HG03558 (cell line): ENCODE results near the gene PDE8B.
"Not testable (repeated sequence)": the region's sequence is repeated elsewhere in the genome, so short reads cannot be mapped to it uniquely, and the experiment has no call there.

Experiments
- ATAC-seq: cut with Tn5 transposase; IDR thresholded peaks from one replicate; pipeline ENCODE4 v1.9.1; 2021; ENCODE audit warnings: moderate number of reproducible peaks; ENCODE audit not compliant: unreplicated experiment; ENCODE audit errors: extremely low read depth

Gene PDE8B

DNA sequence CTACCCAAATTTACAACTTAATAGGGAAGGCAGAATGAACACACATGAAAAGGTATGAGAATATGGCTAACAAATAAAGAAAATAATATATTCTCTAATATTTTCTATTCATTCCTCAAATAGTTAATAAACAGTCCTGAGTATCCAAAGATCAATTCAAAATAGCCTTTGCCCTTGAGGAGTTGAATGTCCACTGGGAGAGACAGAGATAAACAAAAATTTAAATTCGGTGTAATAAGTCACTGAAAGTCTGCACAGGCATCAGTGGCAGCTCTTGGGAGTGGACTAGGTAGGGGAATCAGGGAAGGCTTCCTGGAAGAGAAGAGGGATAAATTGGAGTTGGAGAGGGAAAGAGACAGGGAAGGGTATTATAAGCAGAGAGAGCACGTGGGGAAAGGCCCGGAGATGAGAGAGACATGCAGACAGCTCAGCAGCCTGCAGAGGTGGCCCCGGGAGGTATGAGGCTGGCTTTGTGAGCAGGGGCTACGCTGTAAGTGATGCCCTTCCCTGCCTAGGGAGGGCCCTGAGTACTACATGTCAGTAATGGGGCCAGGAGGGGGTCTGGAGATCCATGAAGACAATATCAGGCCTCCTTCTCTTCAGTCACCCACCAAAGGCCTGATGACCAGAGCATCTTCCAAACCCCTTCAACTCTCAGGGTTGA is 137.1 kb downstream of the PDE8B start:
- no peak for ATAC-seq

DNA sequence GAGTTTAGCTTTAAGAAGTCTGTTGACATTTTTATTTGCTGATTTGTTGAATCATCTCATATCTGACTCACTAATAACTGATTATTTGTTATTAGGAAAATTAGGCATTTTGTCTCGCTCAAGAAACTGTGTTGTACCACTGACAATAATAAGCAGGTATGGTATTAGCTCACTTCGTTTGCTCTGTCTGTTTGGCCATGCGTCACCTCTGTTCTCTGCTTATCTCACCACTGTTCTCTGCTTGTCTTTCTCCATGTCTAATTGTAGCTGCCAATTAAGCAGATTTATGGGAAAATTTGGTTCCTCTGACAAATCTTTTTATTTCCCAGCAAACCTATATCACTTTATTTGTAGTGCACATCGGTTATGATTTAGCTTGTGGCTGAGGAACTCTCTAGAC is 142.8 kb downstream of the PDE8B start:
- ATAC-seq = no peak

DNA sequence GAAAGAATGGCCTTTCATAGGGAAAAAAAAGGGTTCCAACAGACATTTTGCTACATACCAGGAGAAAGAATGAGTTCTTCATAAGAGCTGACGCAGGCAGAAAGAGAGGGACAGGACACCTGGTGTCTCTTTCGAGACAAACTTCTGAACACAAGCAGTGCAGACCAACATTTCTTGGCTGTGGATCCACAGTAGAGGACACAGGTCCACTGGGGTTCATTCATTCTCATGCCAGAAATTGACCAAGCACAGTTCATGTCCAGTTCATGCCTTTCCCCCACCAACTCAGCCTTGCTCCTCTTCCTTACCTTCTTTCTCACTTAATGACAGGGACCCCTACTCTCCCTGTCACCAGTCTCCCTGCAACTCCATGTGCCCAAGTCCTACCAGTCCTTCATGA is 144.0 kb downstream of the PDE8B start:
- ATAC-seq = no peak

DNA sequence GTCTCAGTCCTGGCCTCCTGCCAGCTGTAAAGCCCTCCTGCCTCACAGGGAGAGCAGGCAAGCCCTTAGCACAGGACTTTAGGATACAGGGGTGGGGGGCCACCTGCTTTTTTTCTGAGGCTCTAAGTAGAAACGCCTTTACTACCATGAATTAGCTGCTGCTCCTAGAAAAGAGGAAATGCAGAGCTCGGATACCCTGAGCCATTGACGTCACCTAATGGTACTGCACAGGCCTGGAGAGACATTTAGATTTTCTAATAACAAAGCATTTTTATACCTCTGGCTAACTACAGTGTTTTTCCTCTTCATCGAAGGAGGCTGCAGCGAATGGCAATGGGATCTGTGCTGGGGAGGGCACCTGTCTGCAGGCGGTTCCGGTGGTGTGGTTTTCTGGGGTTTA is 144.6 kb downstream of the PDE8B start:
- no peak for ATAC-seq

DNA sequence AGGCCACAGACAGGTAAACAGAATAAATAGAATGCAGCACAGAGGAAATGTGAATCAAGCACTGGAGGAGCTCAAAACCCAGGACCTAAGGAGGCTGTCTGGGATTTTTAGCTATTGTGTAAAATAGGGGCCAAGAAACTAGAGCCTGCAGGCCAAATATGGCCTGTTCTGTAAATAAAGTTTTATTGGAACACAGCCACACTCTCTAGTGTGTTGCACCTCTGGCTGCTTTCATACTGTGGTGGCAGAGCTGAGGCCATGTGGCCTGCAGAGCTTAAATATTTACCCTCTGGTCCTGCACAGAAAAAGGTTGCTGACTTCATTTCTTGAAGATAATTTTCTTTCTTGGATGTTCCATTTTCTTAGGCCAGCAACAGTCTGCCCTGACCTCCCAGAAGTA is 145.3 kb downstream of the PDE8B start:
- ATAC-seq = no peak

DNA sequence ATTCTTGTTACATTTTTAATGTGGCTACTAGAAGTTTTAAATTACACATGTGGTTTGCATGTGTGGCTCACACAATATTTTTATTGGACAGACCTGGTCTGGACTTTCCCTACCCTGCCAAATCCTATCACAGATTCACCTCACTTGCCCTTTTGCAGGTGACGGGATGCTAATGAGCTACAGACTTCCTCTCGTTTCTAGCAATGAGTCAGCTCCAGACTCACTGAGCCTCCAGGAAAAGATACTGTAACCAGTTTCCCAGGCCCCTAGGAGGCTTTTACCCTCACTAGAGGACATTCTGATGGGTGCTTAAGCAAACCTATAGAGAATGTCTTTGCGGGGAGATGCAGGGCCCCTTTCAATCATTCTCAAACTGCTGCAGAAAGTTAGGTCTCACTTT is 146.3 kb downstream of the PDE8B start:
- ATAC-seq = peak; percentile 81

DNA sequence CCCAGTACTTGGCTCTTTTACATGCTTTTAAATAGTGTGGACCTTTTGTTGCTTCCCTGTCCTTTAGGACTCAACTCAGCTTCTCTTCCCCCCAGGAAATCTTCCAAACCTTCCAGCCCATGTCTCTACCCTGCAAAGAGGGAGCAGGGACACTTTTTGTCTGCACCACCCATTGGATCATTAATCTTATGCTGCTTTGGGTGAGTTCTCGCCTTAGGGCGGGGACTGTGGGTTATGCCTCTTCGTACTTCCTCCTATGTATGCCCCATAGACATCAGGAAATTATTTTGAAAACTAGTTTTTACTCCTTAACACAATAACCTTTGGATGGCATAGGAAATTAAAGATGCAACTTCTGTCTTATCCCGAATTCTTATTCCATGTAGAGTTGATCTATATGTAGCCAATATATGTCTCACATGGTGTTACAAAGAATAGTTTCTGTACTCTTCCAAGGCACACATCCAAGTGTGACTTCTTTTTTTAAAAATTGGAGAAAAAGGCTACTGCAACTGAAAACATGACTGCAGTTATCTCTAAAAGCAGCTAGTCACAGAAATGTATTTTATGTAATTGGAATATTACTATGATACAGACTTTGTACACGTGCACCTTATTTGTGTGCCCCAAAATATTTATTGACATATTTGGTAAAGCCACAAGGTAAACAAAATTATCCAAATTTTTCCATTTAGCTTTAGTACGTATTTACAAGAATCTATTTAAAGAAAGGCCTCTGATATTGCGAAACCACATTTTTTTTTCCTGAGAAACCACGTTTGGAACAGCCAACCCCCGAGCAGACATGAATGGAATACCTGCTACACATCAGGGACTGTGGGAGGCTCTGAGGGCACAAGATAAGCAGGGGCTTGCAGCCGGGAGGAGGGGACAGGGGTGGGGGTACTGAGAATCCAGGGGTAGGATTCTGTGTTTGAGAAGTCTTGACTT is 148.1 kb downstream of the PDE8B start:
- no peak for ATAC-seq

DNA sequence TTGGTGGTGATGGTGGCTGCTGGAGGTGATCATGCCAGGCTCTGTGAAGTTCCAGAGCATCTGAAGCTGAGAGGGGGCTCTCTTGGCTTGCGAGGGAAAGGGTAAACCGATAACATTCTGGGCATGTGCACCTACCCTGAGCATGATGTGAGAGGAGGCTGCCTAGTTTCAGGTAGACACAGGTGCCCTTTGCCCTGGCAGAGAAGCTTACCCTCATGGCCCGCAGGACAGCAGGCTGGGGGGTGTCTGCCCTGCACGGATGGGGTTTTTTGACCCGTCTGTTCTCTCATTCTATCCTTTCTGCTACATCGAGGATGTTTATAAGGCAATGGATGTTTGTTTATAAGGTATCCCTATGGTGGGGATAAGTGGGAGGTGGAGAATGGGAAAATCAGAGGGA is 148.8 kb downstream of the PDE8B start:
- no peak for ATAC-seq

DNA sequence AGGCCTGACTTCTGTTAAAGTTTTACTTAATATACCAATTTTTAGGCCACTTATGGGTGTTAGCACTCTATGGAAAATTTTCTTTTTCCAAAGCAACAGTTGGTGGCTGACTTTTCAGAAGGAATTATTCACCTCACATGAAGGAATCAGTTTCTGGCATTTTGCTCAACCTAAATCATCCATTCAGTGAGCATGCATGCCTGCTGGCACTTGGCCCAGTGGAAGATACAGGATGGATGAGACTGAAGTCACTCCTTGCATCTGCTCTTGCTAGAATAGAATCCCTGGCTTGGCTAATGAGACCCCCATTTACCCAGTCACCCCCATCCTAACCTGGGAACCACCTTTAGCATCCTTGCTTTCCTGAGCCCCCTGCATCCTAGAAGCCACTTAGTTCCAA is 149.9 kb downstream of the PDE8B start:
- ATAC-seq = no peak

DNA sequence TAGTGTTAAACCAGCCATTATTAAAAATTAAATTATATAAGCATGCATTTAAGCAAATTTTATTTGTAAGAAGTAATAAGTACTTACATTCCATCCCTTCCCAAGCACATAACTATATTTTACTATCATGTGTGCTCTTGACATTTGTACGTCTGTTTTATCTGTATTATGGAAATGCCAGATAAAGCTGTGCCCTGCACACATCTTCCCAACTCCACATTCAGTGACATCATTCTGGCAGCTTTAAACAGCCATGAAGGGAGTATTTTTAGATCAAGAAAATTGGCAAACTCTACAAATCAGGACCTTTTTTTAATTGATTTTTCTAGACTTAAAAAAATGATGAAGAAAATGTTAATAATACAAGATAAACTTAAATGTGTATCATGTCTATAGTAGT is 150.5 kb downstream of the PDE8B start:
- no peak for ATAC-seq

DNA sequence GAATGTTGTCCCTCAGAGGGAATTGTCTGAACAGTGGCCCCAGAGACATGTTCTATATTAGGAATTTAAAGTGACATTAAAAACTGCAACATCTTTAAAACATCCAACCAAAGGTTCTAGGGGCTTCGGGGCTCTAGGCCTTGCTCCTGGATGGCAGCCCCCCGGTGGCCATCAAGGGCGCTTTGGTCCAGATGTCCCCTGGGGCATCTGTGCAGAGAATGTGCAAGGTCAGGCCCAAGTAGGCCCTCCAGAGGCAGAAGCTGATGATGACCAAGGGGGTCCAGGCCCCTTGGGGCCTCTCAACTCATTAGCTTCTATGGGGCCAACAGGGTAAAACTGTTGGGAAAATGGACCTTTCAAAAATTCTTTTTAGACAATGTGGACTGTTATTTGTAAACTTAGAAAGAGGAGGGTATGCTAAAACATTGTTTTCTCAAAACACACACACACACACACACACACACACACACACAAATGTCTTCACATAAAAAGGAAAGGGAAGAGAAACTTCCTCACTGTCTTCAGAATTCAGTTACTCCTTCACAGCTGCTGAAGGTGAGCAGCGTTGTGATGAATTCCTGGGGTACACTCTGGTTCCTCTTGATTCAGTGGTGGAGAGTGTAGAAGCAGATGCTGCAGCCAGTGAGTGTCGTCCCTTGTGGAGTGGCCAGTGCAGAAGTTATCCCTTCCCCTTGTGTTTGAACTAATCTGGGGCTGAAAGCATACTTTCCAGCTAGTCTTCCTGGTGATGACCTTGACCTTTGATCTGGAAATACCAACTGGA is 156.4 kb downstream of the PDE8B start:
- no peak for ATAC-seq

DNA sequence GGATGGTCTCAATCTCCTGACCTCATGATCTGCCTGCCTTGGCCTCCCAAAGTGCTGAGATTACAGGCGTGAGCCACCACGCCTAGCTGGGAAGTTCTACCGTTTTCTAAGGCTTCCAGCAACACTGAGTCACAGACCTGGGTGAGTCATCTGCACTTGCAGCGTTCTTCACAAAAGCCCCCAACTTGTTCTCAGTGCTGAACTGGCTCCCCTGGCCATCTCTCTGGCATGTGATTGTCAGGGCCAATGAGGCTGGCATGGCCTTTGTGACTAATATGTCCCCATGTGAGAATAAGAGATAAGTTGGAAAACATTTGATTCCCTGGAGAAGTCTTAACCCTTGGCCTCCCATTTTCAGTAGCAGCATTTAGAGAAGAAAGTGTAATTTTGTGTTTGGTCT is 157.3 kb downstream of the PDE8B start:
- ATAC-seq = no peak

DNA sequence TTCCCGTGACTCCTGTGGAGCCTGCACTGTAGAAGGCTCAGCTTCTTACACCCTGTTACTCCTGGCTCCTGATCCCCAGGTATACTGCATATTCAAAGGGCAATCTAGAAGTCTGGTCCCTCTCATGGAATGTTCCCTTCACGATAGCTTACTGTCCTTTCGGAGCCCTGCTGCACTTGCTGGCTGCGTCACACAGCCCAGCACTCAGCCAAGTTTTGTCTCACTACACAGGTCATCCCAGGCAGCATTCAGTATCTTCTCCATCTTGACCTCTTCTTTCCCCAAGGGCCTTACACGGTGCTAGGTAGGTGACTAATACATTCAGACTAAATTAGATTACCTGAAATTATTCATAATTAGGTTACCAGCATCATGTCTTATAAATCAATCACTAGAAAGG is 157.9 kb downstream of the PDE8B start:
- no peak for ATAC-seq

DNA sequence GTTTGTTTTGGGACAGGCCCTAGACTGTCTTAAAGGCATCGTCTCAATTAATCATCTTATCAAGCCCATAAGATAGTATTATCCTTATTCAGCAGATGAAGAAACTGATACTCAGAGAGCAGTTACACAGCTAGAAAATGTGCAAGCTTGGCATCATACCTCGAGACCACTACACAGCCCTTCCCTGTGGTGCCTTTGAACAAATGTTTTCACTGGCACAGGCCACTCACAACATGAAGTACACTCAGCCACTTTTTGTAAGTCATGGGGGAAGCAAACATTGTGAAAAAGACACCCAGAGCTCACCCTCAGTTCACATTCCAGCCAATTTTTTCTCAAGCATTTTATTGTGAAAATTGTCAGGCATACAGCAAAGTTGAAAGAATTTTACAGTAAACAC is 159.1 kb downstream of the PDE8B start:
- no peak for ATAC-seq

DNA sequence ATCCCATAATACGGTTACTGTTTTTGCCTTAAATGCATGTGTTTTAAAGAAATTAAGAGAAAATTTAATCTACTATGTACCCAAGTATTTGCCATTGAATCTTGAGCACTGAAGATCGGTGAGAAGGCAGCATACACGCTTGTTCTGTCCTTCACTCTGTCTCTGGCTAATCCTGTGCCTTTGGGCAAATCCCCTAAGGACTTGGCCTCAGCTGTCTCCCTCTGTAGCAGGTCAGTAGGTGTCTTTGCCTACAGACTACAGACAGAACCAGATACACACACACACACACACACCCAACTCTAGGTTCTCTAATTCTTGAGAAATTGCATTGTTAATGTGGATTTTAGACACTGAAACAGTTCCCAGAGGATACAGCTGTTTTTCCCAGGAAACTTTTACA is 164.2 kb downstream of the PDE8B start:
- no peak for ATAC-seq

DNA sequence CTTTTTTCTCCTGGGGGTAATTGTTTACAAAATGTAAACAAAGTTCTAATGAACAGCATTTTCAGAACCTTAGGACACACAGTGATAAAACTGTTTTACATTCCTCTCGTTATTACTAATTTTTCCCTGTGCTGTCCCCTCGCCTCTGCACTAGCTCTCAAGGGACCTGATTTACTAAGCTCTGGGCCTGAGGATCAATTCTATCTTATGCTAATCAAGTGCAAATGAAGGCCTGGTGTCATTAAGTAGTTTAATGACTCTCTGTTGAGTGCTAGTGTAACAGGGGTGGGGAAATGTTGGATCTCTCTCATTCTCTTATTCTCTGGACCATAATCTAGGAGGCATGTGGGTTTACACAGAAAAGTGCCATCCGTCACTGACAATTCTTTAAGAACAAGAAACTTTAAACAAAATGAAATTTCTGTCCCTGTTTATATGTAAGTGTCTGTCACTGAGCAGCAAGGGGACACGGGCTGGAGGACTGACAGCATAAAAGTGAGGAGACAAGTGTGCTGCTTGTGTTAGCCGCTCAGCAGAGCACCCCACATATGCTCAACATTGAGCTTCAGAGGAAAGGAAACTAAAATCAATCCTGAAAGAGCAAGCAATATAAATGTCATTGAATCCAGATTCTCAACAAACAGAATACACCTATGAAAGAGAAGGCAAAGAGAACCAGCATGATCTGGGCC is 166.3 kb downstream of the PDE8B start:
- ATAC-seq = no peak

DNA sequence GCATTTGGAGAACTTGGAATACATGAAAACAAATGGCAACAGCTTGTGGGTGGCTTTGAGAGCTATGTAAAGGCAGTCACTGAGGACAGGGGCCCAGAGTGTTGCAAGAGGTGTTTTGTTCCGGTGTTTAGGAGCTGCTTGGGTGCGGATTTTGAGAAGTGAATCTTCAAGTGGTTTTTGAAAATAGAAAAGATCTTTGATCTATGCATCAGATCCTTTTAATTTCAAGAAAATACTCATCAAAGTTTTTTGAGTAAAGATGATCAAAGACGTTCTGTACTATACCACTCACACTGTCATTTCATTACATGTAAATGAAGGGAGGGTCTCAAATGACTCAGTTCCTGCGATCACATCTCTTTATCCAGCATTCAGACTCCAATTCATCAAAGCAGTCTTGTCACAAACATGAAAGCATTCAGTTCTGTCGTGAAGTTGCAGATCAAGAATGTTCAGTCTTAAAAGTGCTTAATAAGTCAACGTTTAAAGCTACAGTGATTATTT is 169.1 kb downstream of the PDE8B start:
- ATAC-seq = no peak

DNA sequence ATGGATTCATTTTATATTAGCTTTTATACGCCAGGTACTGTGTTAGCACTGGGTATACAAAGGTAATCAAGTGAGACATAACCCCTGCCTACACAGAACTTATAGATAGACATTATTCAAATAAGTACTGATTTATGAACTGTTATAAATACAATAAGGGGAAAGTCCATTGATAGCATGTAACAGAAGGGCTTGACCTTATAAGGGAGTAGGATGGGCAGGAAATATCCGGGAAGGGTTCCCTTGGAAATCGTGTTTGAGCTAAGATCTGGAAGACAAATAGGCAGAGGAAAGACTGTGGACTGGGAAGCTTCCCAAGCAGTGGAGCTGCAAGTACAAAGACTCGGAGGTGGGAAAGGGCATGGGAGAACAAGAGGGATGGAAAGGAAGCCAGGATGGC is 170.2 kb downstream of the PDE8B start:
- no peak for ATAC-seq

DNA sequence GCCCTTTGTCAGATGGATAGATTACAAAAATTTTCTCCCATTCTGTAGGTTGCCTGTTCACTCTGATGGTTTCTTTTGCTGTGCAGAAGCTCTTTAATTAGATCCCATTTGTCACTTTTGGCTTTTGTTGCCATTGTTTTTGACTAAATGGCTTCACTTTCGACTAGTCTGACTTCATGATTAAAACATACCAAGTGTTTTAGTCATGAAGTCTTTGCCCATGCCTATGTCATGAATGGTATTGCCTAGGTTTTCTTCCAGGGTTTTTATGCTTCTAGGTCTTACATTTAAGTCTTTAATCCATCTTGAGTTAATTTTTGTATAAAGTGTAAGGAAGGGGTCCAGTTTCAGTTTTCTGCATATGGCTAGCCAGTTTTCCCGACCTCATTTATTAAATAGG is 172.9 kb downstream of the PDE8B start:
- not testable (repeated sequence) for ATAC-seq

DNA sequence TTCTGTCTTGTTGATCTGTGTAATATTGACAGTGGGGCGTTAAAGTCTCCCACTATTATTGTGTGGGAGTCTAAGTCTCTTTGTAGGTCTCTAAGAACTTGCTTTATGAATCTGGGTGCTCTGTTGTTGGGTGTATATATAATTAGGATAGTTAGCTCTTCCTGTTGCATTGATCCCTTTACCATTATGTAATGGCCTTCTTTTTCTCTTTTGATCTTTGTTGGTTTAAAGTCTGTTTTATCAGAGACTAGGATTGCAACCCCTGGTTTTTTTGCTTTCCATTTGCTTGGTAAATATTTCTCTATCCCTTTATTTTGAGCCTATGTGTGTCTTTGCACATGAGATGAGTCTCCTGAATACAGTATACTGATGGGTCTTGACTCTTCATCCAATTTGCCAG is 175.9 kb downstream of the PDE8B start:
- ATAC-seq = not testable (repeated sequence)
